HUES64 (cell line): ENCODE measurements around the gene SERPINE2.

ENCODE experiments used
- H3K27ac ChIP-seq: 2 replicates; pipeline ENCODE4 v1.7.0; 2013; ENCODE audit warnings: low read depth, low read length, inconsistent platforms
- H3K27me3 ChIP-seq: 2 replicates; pipeline ENCODE4 v1.6.1; 2013; ENCODE audit warnings: mild to moderate bottlenecking, low read length; ENCODE audit not compliant: insufficient read depth
- H3K36me3 ChIP-seq: 2 replicates; pipeline ENCODE4 v1.6.1; 2013; ENCODE audit warnings: mild to moderate bottlenecking, low read length; ENCODE audit not compliant: insufficient read depth
- H3K4me1 ChIP-seq: 2 replicates; pipeline ENCODE4 v1.6.1; 2013; ENCODE audit warnings: mild to moderate bottlenecking, low read length, moderate library complexity; ENCODE audit not compliant: insufficient read depth
- H3K4me3 ChIP-seq: 2 replicates; pipeline ENCODE4 v1.5.1; 2013; ENCODE audit warnings: mild to moderate bottlenecking, low read length, moderate library complexity
- H3K9ac ChIP-seq: 2 replicates; pipeline ENCODE4 v1.6.1; 2013; ENCODE audit warnings: mild to moderate bottlenecking, low read depth, low read length
- H3K9me3 ChIP-seq: 2 replicates; pipeline ENCODE4 v1.6.1; 2013; ENCODE audit warnings: low read depth, low read length; ENCODE audit not compliant: insufficient read depth
- WGBS: fragments of 150-250, 120-280 bp; methylation state at CpG from one replicate; pipeline ENCODE4 v1.1.7; 2013; ENCODE audit warnings: missing lambda C conversion rate; 5-methylcytosine and 5-hydroxymethylcytosine counted together

SERPINE2 gene

GRCh38 chr2:223937535-223937934, 101.6 kb downstream of the SERPINE2 start:
- peak overlapping the region; percentile 33 for H3K4me3 ChIP-seq
- peak overlapping the region; percentile 76 for H3K27ac ChIP-seq
- H3K4me1 ChIP-seq = peaks cover 45% of the 10 kb centered on the region
- H3K27me3 ChIP-seq = no peaks in the 10 kb centered on the region
- no peaks in the 10 kb centered on the region for H3K36me3 ChIP-seq
- H3K9me3 ChIP-seq = no peaks in the 10 kb centered on the region
- WGBS = 0% methylated on average over 1 of the region's 1 CpG
- peak overlapping the region; percentile 32; the same call in 1 of the 2 replicates for H3K9ac ChIP-seq

DNA sequence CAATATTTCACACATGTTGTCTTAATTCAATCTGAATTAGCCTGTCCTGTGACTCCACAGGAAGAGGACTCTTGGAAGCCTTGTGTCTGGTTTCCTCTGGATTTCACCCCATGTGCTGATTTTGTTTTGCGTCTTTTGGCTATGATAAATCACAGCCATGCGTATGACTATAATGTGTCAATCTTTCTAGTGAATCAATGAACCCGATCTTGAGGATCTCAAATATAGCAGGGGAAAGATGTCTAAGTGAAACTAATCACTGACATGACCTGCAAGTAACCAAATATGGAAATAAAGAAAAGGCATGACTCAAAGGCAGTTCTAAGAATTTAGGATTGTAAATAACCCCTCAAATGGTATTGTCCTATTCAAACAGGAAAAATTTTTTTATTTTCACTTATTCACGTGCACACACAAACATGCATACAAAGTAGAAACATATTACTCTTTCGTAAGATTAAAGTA, 102.2 kb downstream of the SERPINE2 start:
- H3K9ac ChIP-seq = no peak overlapping the region
- WGBS = 93% methylated on average over 3 of the region's 5 CpGs
- H3K4me1 ChIP-seq = peaks cover 45% of the 10 kb centered on the region
- H3K27ac ChIP-seq = peak overlapping the region; percentile 76
- no peak overlapping the region for H3K4me3 ChIP-seq
- no peaks in the 10 kb centered on the region for H3K36me3 ChIP-seq
- no peaks in the 10 kb centered on the region for H3K9me3 ChIP-seq
- H3K27me3 ChIP-seq = no peaks in the 10 kb centered on the region

DNA sequence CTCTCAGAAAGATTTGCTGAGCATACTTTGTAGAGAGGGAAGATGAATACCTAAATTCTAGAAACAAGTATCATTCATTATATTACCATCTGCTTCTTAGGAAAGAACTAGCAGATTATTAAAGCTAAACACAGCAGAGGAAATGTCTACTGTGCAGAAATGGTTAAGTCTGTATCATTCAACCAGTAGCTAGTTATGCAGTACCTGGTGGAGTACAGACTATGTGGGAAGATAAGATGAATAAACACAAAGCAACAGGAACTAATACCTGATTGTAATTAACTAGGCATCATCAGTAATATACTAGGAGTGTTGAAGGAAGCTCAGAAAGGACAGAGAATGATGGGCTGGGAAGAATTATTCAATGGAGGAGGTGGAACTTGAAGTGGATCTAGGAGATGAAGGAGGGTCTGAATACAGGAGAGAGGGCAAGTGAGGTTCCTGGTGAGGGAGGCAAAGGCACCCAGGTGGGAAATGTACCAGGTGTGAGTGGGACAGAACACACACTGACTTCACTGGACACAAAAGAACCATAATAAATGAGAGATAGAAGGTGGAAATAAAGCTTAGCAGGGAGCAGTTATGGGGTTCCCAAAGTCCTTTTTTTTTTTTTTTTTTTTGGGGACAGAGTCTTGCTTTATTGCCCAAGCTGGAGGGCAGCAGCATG, 103.5 kb downstream of the SERPINE2 start:
- H3K9me3 ChIP-seq = no peaks in the 10 kb centered on the region
- H3K27me3 ChIP-seq = no peaks in the 10 kb centered on the region
- peaks cover 53% of the 10 kb centered on the region for H3K4me1 ChIP-seq
- no peaks in the 10 kb centered on the region for H3K36me3 ChIP-seq
- no peak overlapping the region for H3K9ac ChIP-seq
- no peak overlapping the region for H3K4me3 ChIP-seq
- no peak overlapping the region for H3K27ac ChIP-seq

DNA sequence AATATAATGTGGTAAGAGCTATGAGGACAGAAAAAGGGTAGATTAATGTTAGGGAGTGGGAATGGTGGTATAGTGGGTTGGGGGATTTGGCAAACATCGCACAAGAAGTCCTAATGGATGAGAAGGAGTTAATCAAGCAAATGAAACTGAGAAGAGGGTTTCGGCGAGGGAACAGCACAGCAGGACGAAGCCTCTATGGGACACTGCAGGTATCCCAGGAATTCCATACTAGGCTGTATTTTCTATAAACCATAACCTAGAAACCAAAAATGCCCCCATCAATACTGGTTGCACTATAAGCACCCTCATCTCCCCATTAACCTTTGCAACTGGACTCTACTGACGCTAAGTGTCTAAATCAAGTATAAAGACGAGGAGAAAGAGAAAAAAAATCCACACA, 104.2 kb downstream of the SERPINE2 start:
- no peaks in the 10 kb centered on the region for H3K36me3 ChIP-seq
- no peaks in the 10 kb centered on the region for H3K9me3 ChIP-seq
- no peaks in the 10 kb centered on the region for H3K27me3 ChIP-seq
- peaks cover 59% of the 10 kb centered on the region for H3K4me1 ChIP-seq
- no peak overlapping the region for H3K9ac ChIP-seq
- no peak overlapping the region for H3K27ac ChIP-seq
- no peak overlapping the region for H3K4me3 ChIP-seq
- WGBS = 57% methylated on average over 6 of the region's 6 CpGs

DNA sequence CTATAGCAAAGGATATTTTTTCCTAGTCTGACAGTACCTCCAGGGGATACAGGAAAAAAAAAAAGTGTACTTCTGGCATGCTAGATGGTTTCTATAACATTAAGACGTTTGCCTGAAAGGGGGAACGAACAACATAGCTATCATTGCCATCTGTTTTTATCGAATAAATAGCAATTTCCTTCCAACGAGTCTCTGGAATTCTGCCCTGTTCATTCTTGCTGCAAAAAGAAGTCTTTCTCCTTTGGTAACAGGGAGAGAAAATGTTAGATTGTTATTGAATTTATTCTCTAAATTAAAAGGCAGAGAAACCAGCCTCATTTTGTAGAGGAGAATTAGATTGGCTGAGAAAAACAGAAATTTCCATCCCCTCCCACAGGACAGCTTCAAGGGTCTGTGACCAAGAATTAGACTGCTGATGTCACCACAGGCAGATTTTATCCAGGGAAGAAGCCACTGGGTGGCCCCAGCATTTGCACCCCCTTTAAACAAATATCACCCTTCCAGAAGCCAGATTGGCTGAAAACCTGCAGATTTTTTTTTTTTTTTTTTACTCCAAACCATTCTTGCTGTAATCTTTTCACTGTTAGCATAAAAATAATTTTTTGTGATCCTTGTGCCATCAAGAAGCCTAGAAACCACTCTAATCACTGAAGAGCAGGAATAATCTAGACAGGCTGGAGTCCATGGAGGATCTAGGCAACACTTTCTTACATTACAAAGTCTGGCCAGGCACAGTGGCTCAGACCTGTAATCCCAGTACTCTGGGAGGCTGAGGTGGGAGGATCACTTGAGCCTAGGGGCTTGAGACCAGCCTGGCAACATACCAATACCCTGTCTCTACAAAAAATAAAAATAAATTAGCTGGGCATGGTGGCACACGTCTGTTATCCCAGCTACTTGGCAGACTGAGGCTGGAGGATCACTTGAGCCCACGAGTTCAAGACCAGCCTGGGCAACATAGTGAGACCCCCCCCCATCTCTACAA, 106.0 kb downstream of the SERPINE2 start:
- Histone ChIP-seq H3K4me1 (peaks cover 55% of the 10 kb centered on the region), H3K9ac (no peak overlapping the region)
- WGBS = 89% methylated on average over 6 of the region's 6 CpGs

GRCh38 chr2:223930103-223930976, 108.7 kb downstream of the SERPINE2 start:
- WGBS = 87% methylated on average over 20 of the region's 23 CpGs
- peaks cover 5% of the 10 kb centered on the region; the same call in 1 of the 2 replicates for H3K9me3 ChIP-seq
- no peak overlapping the region for H3K4me3 ChIP-seq
- no peaks in the 10 kb centered on the region for H3K27me3 ChIP-seq
- peaks cover 28% of the 10 kb centered on the region for H3K4me1 ChIP-seq
- no peak overlapping the region for H3K9ac ChIP-seq
- H3K27ac ChIP-seq = no peak overlapping the region
- peaks cover 13% of the 10 kb centered on the region; the same call in 1 of the 2 replicates for H3K36me3 ChIP-seq

More for the DNA sequence above, 106.0 kb downstream of the SERPINE2 start:
- no peak overlapping the region for H3K4me3 ChIP-seq
- H3K27ac ChIP-seq = no peak overlapping the region
- no peaks in the 10 kb centered on the region; the same call in 1 of the 2 replicates for H3K36me3 ChIP-seq
- no peaks in the 10 kb centered on the region for H3K27me3 ChIP-seq
- no peaks in the 10 kb centered on the region for H3K9me3 ChIP-seq

DNA sequence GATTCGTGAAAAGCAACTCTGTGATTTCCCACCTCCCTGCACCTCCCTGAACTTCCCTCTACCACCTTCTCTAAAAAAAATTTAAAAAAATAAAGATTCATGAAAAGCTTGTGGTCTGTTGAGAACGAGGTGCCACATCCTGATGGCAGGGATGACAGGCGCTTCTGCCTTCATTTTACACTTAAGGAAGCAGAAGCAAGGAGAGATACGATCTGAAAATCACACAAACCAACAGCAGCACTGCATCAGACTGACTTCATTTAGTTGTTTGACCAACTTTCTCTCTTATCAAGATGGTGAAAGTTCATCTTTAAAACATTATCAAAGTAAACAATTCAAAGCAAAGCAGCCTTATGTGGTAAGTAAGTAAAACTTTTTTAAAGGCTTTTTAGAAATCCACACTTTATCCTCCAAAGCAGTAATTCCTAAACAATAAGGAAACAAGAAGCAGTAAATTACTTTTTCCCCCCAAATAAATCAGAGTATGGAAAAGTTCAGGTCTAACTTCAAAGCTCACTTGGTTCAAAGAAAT, 109.4 kb downstream of the SERPINE2 start:
- H3K4me3 ChIP-seq = no peak overlapping the region
- peaks cover 13% of the 10 kb centered on the region; the same call in 1 of the 2 replicates for H3K36me3 ChIP-seq

GRCh38 chr2:223928113-223929006, 110.7 kb downstream of the SERPINE2 start:
- no peak overlapping the region for H3K4me3 ChIP-seq
- H3K36me3 ChIP-seq = peaks cover 13% of the 10 kb centered on the region; the same call in 1 of the 2 replicates
- no peak overlapping the region for H3K9ac ChIP-seq
- H3K9me3 ChIP-seq = peaks cover 5% of the 10 kb centered on the region; the same call in 1 of the 2 replicates
- H3K27ac ChIP-seq = no peak overlapping the region
- no peaks in the 10 kb centered on the region for H3K27me3 ChIP-seq
- WGBS = 95% methylated on average over 7 of the region's 7 CpGs
- H3K4me1 ChIP-seq = peaks cover 17% of the 10 kb centered on the region

More for the DNA sequence above, 109.4 kb downstream of the SERPINE2 start:
- H3K27me3 ChIP-seq = no peaks in the 10 kb centered on the region
- no peak overlapping the region for H3K9ac ChIP-seq
- H3K9me3 ChIP-seq = peaks cover 5% of the 10 kb centered on the region; the same call in 1 of the 2 replicates
- no peak overlapping the region for H3K27ac ChIP-seq
- WGBS = 94% methylated on average over 4 of the region's 4 CpGs
- peaks cover 21% of the 10 kb centered on the region for H3K4me1 ChIP-seq

DNA sequence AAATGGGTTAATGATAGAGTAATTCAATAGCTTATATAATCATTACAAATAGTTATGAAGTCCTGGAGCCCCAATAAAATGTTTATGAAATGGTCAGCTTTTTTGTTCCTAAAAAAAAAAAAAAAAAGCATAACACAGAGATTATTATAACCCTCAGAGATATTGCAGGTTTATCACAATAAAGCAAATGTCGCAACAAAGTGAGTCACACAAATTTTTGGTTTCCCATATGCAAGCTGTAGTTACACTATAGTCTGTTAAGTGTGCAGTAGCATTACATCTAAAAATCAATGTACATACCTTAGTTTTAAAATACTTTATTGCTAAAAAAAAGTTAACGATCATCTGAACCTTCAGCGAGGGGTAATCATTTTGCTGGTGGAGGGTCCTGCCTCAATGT, 114.0 kb downstream of the SERPINE2 start:
- Histone ChIP-seq H3K27me3 (no peaks in the 10 kb centered on the region), H3K9ac (no peak overlapping the region), H3K9me3 (peaks cover 5% of the 10 kb centered on the region; the same call in 1 of the 2 replicates), H3K4me1 (peaks cover 5% of the 10 kb centered on the region; the same call in 1 of the 2 replicates), H3K4me3 (no peak overlapping the region), H3K36me3 (peaks cover 13% of the 10 kb centered on the region; the same call in 1 of the 2 replicates), H3K27ac (no peak overlapping the region)
- 94% methylated on average over 3 of the region's 3 CpGs for WGBS
